ENCODE measurements around the gene SMPD3. TPM values are rescaled to one million over a fixed set of nuclear protein-coding genes. Genes with fewer than 3 reads are reported as not detected.

Gene SMPD3
- total RNA-seq, result 0.18 and 0.58 TPM in 2 replicates

GRCh38 chr16:68448360-68448970, at the start of gene SMPD3:
Gene SMPD3 (minus strand): TSS chr16:68448508. CDS start chr16:68372181, 76,327 bp downstream.

GRCh38 chr16:68310774-68311511, 137.4 kb downstream of the SMPD3 start, which contains the start of the genes PRMT7 and SLC7A6OS:
Gene PRMT7 (plus strand): TSS chr16:68311019. CDS start chr16:68315980, 4,961 bp downstream.
Gene SLC7A6OS (minus strand): TSS chr16:68310946. CDS start chr16:68310926, 20 bp downstream.

Other genes with a start within 250 kb of the SMPD3 start
- gene ESRP2, start 212.4 kb downstream of the SMPD3 start, total RNA-seq, result under 0.01 and 0.53 TPM in 2 replicates
- gene PLA2G15, start 203.1 kb downstream of the SMPD3 start, total RNA-seq, result 34.6 and 41.8 TPM in 2 replicates
- 17.4 and 21.9 TPM in 2 replicates for gene SLC7A6, start 184.0 kb downstream of the SMPD3 start, total RNA-seq
- 9.8 and 11.5 TPM in 2 replicates for gene SLC7A6OS, start 137.6 kb downstream of the SMPD3 start, total RNA-seq
- gene PRMT7, start 137.5 kb downstream of the SMPD3 start, total RNA-seq, result 79.0 and 87.9 TPM in 2 replicates
- 14.1 and 18.8 TPM in 2 replicates for gene ZFP90, start 90.8 kb upstream of the SMPD3 start, total RNA-seq
- gene CDH3, start 196.8 kb upstream of the SMPD3 start, total RNA-seq, result 0.29 and 0.71 TPM in 2 replicates

Measured in myometrial cell (primary cell).